HG02571 (cell line): Measurements from ENCODE around the gene GNB1L.
"Not testable (repeated sequence)": the region's sequence is repeated elsewhere in the genome, so short reads cannot be mapped to it uniquely, and the experiment has no call there.

Source experiments
- ATAC-seq: cut with Tn5 transposase; IDR thresholded peaks from one replicate; pipeline ENCODE4 v1.9.1; 2021; ENCODE audit warnings: mild to moderate bottlenecking, moderate library complexity; ENCODE audit not compliant: unreplicated experiment

GNB1L gene

DNA sequence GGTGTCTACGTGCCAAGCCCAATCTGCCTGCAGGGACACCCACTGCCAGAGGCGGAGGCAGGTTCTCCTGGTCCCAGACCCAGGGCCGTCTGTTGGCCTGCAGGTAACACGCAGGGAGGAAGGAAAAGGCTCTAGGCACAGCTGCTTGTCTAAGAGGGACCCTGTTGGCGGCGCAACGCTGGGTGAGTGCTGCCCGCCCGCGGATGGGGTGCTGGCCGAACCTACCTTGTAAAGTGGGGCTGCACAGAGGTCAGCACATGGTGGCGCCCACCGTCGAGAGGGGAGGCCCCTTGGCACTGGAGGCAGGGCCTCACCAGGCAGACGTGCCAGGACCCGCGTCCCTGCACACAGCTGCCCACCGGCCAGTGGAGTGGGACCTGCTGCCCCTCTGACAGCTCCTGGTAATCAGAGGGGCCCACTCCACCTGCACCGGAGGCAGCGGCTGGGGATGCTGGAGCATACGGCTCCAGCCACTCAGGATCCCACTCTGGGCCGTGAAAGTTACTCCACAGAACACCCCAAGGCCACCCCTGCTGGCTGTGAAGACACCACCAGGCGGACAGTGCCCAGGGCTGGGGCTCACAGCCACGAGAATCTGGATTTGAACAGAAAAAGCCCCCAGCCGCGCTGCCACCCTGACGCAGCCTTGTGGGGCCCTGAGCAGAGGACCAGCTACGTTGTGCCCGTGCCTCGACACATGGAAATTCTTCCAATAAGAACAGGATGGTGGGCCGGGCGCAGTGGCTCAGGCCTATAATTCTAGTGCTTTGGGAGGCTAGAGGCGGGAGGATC, 70.1 kb downstream of the GNB1L start:
- no peak for ATAC-seq

DNA sequence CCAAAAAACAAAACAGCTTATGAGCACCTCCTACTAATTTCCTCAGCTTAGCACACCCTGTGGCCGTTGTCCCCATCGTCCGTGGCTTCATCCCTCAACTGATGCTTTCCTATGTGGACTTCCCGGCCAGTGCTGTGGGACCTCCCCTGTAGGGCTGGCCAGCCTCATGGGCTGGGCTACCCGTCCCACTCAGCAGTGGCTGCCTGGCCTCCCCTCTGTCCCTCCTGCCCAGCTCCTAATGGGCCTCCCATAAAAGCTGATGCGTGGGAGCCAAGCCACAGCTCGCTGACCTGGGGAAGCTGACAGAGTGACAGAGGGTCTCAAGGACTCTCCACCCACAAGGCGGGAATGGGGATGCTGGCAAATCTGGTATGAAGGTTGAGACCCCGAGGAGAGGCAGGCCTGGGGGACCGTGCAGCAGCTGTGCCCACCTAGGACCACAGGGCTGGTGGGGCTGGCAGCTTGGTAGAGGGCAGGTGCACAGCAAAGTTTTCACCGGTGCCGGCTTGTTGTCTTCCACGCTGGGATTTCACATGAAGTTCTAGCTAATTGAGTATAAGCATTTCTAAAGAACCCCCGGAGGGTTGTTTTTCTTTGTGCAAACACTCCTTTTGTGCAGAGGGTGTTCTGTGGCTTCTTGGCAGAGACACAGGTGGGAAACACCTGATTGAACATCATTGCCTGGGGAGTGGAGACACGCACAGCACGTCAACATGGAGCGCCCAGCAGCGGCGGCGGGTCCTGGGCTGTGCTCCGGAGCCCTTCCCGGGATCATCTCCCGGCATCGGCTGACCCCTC, 70.9 kb downstream of the GNB1L start:
- no peak for ATAC-seq

DNA sequence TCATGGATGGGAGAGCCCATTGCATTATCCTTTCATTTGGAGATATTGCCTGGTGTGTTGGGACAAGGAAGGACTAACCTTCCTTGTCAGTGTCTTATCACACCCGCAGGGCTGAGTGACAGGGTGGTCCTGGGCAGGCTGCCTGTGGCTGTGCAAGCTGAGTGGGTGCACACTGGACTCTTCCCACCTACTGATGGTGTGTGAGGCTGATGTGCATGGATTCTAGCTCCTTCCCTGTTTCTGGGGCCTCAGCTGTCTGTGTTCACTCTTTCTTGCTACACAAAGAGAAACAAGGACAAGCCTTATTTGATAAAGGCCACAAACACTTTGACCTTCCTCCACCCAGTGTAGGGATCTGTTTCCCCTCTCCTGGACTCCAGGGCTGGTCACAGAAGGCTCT, 72.1 kb downstream of the GNB1L start:
- no peak for ATAC-seq

DNA sequence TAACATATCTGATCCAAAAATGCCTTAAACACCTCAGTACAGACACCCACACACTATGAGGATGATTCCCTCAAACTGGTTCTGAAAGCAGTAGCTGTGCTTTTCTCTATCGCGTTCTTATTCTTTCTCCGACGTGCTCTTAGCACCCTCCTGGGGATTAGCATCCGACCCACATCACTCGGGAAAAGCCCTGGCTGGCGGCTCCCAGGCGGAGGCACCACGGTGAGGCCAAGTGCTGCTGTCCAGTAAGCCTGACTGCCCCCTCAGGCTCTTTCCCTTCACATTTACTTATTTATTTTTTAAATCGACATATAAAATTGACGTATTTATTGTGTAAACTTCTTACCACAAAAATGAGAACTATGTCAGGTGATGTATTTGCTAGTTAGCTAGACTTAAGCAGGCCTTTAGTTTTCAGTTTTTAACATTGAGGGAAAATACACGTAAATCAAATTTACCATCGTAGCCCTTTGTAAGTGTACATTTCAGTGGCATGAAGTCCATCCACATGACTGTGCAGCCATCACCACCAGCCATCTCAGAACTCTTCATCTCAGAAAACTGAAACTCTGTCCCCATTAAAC, 74.9 kb downstream of the GNB1L start:
- ATAC-seq, result no peak

DNA sequence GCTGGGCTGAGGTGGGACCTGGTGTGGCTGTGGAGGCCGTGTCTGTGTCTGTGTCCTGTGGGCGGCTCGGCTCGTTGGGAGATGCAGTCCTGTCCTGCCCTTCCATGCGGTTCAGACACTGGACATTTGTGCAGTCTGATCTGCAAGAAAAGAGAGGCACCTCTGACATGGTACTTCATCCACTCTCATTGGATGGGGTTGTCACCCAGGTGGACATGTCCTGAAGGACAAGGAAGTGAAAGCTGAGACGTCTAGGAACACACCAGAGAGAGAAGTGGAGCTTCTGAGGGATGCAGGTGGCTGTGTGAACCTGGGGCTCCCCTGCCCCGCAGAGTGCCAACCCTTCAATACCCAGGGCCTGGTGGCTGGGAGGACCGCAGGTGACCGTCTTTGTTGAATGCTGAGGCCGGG, 75.7 kb downstream of the GNB1L start:
- no peak for ATAC-seq

DNA sequence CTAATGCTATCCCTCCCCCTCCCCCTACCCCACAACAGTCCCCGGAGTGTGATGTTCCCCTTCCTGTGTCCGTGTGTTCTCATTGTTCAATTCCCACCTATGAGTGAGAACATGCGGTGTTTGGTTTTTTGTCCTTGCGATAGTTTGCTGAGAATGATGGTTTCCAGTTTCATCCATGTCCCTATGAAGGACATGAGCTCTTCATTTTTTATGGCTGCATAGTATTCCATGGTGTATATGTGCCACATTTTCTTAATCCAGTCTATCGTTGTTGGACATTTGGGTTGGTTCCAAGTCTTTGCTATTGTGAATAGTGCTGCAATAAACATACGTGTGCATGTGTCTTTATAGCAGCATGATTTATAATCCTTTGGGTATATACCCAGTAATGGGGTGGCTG, 77.5 kb downstream of the GNB1L start:
- ATAC-seq, result not testable (repeated sequence)

DNA sequence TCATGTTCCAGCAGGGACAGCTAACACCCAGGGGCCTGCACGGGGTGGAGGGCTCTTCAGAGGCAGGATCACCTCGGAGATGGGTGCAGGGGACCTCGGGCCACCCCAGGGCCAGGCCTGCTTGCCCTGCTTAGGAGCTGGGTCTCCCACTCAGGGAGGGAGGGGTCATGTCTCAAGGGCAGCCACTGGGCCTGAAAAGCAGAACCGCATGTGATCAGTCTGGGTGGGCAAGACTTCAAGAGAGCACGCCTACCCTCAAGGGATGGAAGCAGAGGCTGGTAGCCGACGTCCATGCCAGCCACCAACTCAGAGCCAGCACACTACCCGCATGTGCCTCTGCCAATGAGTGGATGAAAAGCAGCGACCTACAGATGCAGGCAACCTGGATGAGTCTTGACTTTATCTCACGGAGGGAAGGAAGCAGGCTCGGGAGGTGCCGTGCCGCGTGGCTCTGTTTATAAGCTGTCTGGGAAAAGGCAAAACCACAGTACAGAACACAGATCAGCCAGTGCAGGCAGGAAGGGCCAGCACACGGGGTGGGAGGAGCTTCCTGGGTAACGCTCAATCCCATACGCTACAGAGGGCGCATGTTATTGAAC, 78.1 kb downstream of the GNB1L start:
- ATAC-seq, result no peak

DNA sequence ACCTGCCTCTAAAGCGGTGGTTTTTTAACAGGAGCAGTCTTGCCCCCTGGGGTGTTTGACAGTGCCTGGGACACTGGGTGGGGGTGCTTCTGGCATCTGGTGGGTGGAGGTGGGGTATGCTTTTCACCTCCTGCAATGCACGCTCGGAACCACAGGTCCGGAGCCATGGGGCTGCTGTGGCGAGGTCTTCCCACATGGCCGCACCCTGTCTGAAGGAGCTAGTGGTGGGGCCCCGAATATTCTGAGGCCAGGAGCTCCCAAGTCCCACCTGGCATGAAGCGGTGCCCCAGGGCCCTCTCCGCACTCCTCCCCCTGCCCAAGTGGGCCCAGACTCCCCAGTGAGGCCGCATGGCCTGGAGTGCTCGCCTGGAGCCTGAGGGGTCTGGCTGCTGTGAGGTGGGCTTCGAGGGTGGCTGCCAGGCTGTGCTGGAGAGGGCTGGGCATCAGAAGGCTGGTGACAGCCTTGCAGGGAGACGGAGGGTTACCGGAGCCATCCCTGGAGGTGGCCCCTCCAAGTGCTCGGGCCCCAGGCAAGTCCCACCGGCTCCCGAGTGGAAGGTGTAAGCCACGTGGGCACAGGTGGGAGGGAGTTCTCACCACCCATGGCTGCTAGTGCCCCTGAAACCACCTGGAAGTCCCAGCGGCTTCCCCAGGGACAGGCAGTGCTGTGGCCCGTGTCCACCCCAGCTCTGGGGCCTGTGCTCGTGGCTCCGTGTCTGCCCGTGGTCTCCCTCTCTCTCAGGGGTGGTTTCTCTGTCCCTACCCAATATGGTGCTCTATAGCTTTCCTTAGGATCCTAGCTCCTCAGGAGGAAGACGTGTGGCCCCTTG, 79.0 kb downstream of the GNB1L start:
- no peak for ATAC-seq

DNA sequence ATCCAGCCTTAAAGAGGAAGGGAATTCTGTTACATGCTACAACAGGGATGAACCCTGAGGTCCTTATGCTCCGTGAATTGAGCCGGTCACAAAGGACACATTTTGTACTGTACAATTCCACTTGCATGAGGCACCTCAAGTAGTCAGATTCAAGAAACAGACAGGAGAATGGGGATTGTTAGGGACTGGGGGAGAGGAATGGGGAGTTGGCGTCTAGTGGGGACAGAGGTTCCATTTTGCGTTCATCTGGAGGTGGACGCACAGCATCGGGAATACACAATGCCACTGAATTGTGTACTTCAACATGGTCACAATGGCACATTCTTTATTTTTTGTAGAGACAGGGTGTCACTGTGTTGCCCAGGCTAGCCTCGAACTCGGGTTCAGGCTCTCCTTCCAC, 80.0 kb downstream of the GNB1L start:
- no peak for ATAC-seq

DNA sequence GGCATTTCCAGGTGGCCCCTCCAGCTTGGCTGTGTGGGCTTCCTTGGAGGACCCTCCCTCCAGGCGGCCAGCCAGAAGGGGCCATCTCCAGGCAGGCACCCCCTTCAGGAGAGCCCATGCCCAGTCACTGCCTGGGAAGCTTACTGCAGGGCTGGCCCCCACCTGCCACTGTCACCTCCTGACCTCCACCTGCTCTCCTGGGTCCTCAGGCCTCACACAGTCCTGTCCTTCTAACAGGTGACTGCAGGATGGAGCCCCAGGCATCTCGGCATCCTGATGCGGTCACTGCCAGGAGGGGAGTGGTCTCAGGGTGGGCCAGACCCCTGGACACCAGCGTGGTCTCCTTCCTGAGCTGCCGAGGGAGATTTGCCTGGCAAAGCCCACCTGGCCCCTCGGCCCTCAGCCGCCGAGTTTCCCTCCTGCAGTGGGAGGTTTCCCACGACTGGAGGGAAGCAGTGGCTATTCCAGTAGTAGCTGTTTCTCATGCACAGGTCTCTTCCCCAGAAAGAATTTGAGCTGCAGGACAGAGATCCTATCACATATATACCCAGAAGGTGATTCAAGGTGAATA, 81.1 kb downstream of the GNB1L start:
- ATAC-seq, result no peak

DNA sequence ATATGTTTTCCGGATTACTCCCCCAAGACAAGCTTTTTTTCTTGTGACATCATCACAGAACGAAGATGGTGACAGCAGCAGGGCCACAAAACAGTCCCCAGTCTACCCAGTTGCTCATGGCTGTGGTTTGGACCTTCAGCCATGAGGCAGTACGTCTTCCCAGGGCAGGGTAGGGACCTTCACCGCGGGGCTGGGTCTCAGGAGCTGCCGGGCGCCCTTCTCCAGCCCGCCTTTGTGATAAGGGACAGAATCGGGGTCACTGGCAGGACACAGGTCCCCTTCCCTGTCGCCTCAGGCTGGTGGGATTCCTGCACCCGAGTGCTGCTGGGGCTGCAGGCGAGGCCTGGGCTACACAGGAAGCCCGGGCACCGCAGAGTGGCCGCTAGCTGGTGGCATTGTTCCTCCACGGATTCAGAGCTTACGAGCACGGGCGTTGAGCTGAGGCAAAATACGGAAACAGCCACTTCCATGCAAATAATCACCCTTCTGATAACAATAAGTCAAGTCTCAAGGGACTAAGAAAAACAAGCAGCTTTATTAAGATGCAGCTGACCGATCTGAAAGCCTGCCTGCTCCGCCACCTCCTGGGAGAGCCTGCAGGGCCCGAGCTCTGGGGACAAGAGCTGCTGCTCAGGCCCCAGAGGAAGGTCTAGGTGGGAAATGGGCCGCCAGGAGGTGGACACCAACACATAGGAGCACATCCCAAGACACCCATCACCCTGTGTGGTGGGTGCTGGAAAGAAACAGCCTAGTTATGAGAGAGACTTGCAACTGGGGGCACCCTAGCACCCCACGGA, 81.8 kb downstream of the GNB1L start:
- ATAC-seq, result peak; percentile 51

DNA sequence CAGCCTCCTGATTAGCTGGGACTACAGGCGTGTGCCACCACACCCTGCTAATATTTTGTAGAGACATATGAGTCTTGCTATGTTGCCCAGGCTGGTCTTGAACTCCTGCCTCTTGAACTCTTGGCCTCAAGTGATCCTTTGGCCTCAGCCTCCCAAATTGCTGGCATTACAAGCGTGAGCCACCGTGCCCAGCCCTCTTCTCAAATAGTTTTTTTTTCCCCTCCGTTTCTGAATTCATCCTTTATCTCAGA, 82.3 kb downstream of the GNB1L start:
- no peak for ATAC-seq

DNA sequence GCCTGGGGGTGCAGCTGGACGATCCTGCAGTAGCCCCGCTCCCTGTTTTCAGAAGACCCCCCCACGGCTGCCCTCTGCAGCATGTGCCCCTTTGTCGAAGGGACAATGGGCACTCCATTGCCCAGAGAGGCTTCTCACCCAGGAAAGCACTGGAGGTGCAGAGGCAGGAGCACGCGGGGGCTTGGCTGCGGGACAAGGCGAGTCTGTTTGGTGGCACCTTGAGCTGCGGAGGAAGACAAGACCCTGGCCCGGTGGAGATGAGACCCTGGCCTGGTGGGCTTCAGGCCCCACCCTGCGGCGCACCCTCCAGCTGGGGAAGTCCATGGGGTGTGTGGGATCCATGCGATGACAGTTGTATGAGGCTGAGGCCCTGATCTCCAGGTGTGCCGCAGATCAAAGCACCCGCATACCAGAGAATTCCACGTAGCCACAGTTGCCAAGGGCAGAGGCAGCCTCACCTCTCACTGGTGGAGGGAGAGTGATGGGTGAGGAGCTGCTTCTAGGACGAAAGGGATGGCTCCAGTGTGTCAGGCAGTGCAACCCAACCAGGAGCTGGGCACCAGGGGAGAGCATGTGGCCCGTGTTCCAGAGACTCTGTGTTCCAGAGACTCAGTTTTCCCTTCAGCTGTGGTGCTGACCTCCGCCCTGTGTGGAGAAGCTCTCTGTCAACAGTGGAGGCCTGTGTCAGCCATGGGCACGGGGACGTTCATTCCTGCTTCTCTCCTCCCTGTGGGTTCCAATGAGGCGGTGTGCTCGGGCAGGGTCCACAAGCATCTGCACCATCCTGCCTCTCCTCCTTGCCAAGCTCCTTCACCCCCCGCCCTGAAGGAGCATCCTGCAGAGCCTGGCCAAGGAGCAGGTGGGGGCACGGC, 84.1 kb downstream of the GNB1L start:
- ATAC-seq, result no peak

DNA sequence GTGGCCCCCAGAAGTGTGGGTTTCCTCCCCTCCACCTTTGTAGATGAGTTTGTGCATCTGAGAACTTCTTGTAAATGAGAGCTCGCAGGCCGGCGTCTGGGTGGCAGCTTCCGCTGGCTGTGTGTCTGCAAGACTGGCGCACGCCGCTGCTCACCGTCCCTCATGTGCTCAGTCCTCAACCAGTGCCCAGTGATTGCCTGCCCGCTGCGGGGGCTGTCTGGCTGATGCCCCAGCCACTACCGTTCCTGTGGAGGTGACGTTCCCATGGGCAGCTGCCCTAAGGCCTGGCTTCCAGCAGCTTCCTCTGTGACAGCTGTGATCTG, 85.3 kb downstream of the GNB1L start:
- ATAC-seq, result no peak

DNA sequence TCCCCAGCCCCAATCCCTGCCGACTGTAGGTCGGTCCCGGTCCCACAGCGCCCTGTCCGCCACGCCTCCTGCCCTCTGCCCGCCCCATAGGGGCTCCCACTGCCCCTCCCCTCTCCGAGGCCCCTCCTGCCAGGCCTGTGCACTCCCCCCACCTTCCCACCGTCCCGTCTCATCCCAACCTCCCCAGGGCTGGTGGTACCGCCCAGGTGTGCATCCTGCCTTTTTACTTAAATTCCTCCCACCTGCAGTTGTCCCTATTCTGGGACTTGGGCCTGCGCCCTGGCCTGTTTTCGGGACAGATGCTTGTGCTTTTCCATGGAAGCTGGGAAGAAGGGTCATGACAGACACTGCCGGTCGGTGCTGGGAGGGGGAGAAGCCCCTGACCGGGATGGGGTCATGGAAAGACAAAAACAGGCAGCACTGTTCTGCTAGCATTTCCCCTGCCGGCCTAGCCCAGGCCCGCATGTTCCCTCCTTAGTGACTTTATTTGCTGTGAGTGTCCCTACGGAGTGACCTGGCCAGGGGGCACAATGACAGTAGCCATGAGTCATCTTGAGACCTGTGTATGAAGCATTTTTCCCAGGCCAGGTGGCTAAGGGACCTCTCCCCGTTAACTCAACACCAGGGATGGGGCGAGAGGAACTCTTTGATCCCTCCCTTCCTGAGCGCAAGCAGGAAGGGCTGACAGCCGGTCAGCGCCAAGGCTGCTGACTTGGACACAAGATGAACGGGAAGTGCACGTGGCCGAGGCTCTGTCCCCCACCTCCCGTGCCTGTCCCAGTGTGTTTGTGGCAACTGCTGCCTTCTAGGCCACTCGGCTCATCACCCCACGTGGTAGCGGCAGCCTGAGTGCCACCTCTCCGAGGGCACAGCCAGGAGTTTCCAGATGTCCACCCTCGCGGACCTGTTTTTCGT, 87.0 kb downstream of the GNB1L start:
- ATAC-seq, result no peak

DNA sequence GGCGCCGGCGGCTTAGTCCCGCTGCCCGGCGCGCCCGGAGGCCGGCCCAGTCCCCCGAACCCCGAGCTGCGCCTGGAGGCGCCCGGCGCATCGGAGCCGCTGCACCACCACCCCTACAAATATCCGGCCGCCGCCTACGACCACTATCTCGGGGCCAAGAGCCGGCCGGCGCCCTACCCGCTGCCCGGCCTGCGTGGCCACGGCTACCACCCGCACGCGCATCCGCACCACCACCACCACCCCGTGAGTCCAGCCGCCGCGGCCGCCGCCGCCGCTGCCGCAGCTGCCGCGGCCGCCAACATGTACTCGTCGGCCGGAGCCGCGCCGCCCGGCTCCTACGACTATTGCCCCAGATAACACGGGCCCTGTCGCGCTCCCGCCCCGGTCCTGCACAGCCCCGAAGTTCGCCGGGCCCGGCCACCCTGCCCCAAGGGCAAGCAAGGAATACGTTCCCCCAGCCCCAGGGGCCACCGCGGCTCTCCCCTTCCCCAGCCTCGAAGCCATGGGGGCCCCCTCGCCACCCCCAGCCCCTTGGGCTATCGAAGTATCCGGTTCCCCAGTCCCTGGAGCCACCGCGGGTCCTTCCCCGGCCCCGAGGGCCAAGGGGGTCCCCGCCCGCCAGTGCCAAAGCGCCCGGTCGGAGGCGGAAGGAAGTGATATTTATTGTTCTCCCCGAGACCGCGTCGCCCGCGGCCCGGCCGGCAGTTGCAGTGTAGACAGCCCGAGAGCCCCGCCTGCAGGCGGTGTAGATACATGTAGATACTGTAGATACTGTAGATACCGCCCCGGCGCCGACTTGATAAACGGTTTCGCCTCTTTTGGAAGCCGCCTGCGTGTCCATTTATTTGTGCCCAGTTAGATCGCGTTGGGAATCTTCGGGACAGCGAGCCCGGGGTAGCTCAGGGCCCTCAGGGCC, 87.9 kb downstream of the GNB1L start:
- ATAC-seq, result no peak

DNA sequence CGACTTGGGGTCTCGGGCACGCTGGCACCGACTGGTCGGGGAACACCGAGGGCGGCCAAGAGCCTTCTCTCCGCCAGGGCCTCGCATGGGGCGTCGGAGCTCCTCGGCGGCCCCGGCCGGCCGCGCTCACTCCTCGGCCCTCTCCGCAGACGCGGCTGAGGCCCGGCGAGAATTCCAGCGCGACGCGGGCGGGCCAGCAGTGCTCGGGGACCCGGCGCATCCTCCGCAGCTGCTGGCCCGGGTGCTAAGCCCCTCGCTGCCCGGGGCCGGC, 88.5 kb downstream of the GNB1L start:
- ATAC-seq, result no peak
